Measurements from ENCODE around the gene CBLN1.
"Not testable (repeated sequence)": the region's sequence is repeated elsewhere in the genome, so short reads cannot be mapped to it uniquely, and the experiment has no call there.

CBLN1 gene

GRCh38 chr16:49277766-49278566 is 3.7 kb downstream of the CBLN1 start:
- no peak for DNase-seq (ENCODE audit: low read depth in 2 of 2)

- DNase-seq (ENCODE audit: low read depth in 2 of 2): no peak
Measured at GRCh38 chr16:49277386-49277742, 4.3 kb downstream of the CBLN1 start.

GRCh38 chr16:49276646-49277385 is 4.8 kb downstream of the CBLN1 start:
- no peak for DNase-seq (ENCODE audit: low read depth in 2 of 2)

GRCh38 chr16:49275870-49276269 is 5.8 kb downstream of the CBLN1 start:
- no peak for DNase-seq (ENCODE audit: low read depth in 2 of 2)

GRCh38 chr16:49275050-49275730 is 6.4 kb downstream of the CBLN1 start:
- DNase-seq (ENCODE audit: low read depth in 2 of 2): no peak

- DNase-seq (ENCODE audit: low read depth in 2 of 2): no peak
Measured at GRCh38 chr16:49274591-49274990, 7.0 kb downstream of the CBLN1 start.

- DNase-seq (ENCODE audit: low read depth in 2 of 2): no peak
Measured at GRCh38 chr16:49273771-49274170, 7.9 kb downstream of the CBLN1 start.

GRCh38 chr16:49271363-49271762 is 10.3 kb downstream of the CBLN1 start:
- no peak for DNase-seq (ENCODE audit: low read depth in 2 of 2)

- no peak for DNase-seq (ENCODE audit: low read depth in 2 of 2)
Measured at GRCh38 chr16:49269201-49269600, 12.4 kb downstream of the CBLN1 start.

GRCh38 chr16:49268667-49269066 is 13.0 kb downstream of the CBLN1 start:
- no peak for DNase-seq (ENCODE audit: low read depth in 2 of 2)

- DNase-seq (ENCODE audit: low read depth in 2 of 2): no peak
Measured at GRCh38 chr16:49262501-49262900, 19.1 kb downstream of the CBLN1 start.

- no peak for DNase-seq (ENCODE audit: low read depth in 2 of 2)
Measured at GRCh38 chr16:49261930-49262329, 19.7 kb downstream of the CBLN1 start.

GRCh38 chr16:49260956-49261530 is 20.6 kb downstream of the CBLN1 start:
- DNase-seq (ENCODE audit: low read depth in 2 of 2): no peak

GRCh38 chr16:49260253-49260652 is 21.4 kb downstream of the CBLN1 start:
- no peak for DNase-seq (ENCODE audit: low read depth in 2 of 2)

GRCh38 chr16:49259330-49259729 is 22.3 kb downstream of the CBLN1 start:
- no peak for DNase-seq (ENCODE audit: low read depth in 2 of 2)

- DNase-seq (ENCODE audit: low read depth in 2 of 2): no peak
Measured at GRCh38 chr16:49250689-49251088, 30.9 kb downstream of the CBLN1 start.

GRCh38 chr16:49248227-49248626 is 33.4 kb downstream of the CBLN1 start:
- no peak for DNase-seq (ENCODE audit: low read depth in 2 of 2)

- no peak for DNase-seq (ENCODE audit: low read depth in 2 of 2)
Measured at GRCh38 chr16:49236216-49236615, 45.4 kb downstream of the CBLN1 start.

GRCh38 chr16:49228335-49228734 is 53.3 kb downstream of the CBLN1 start:
- DNase-seq (ENCODE audit: low read depth in 2 of 2): not testable (repeated sequence)

Data from activated CD8-positive, alpha-beta memory T cell treated with anti-CD3 and anti-CD28 coated beads for 4 hours (primary cell).